H1 (cell line): ENCODE results near the gene NELL1. TPM values are rescaled to one million over a fixed set of nuclear protein-coding genes. Genes with fewer than 3 reads are reported as not detected.

ENCODE experiments used
- CTCF ChIA-PET: fragments of 300-600 bp; sonication (Branson Sonifier 250); formaldehyde crosslinking; loops from one replicate; lab custom pipeline; 2021; ENCODE audit not compliant: partially characterized antibody; lab: Charles Lee
- POLR2A ChIA-PET: fragments of 300-600 bp; sonication (Branson Sonifier 250); formaldehyde crosslinking; loops from one replicate; lab custom pipeline; 2021; ENCODE audit warnings: inconsistent platforms; ENCODE audit not compliant: partially characterized antibody; lab: Charles Lee
- DNase-seq, 2 experiments: peaks; one replicate each; pipeline versions ENCODE4 v3.0.0 to v3.0.0-alpha.2; 2010 to 2022; ENCODE audit warnings: low spot score in 2 of 2, low read depth in 1 of 2, mixed read lengths in 1 of 2
- FAIRE-seq: peaks from 2 replicates; lab custom pipeline; 2011; peaks lifted over from hg19 to GRCh38; lab: Jason Lieb, UNC
- H2AFZ ChIP-seq: 2 replicates; pipeline ENCODE4 v1.8.1; 2012; ENCODE audit warnings: low read length, inconsistent platforms
- H2AK5ac ChIP-seq: 2 replicates; pipeline ENCODE4 v1.6.1; 2013; ENCODE audit warnings: low read depth, low read length
- H2BK120ac ChIP-seq: replicated peaks from 2 replicates; pipeline ENCODE3; 2013; ENCODE audit warnings: low read depth, low read length, inconsistent platforms
- H2BK12ac ChIP-seq: 2 replicates; pipeline ENCODE4 v1.6.1; 2013; ENCODE audit warnings: low read depth, low read length
- H2BK15ac ChIP-seq: 2 replicates; pipeline ENCODE4 v1.6.1; 2013; ENCODE audit warnings: low read length
- H2BK20ac ChIP-seq: 2 replicates; pipeline ENCODE4 v1.6.1; 2013; ENCODE audit warnings: low read length
- H2BK5ac ChIP-seq: 2 replicates; pipeline ENCODE4 v1.6.1; 2013; ENCODE audit warnings: low read depth, low read length
- H3K14ac ChIP-seq: 2 replicates; pipeline ENCODE4 v1.6.1; 2013; ENCODE audit warnings: inconsistent platforms; ENCODE audit not compliant: insufficient read length
- H3K18ac ChIP-seq: 2 replicates; pipeline ENCODE4 v1.6.1; 2013; ENCODE audit warnings: low read length; ENCODE audit errors: extremely low read depth
- H3K23ac ChIP-seq: 2 replicates; pipeline ENCODE4 v1.6.1; 2013; ENCODE audit warnings: inconsistent platforms; ENCODE audit not compliant: insufficient read length
- H3K23me2 ChIP-seq: 2 replicates; pipeline ENCODE4 v1.6.1; 2013; ENCODE audit warnings: low read depth, low read length
- H3K27ac ChIP-seq: 2 replicates; pipeline ENCODE4 v1.6.1; 2011; ENCODE audit warnings: low read depth, low read length, inconsistent platforms
- H3K27me3 ChIP-seq, 4 experiments: replicated peaks in 1 of 4; 1 replicate in 1 of 4; 2 replicates in 3 of 4; pipeline versions ENCODE4 v1.6.1 to v1.8.1; 2011 to 2013; ENCODE audit warnings: low read length in 3 of 4, mild to moderate bottlenecking in 3 of 4, inconsistent platforms in 2 of 4, mixed read lengths in 2 of 4, moderate library complexity in 1 of 4; ENCODE audit not compliant: control insufficient read depth in 3 of 4, insufficient read depth in 3 of 4; ENCODE audit errors: extremely low read depth in 1 of 4
- H3K36me3 ChIP-seq, 4 experiments: 2 replicates each; pipeline versions ENCODE4 v1.6.1 to v1.8.1; 2011 to 2013; ENCODE audit warnings: mild to moderate bottlenecking in 4 of 4, low read length in 3 of 4, moderate library complexity in 2 of 4, control low read depth in 1 of 4, inconsistent platforms in 1 of 4; ENCODE audit not compliant: insufficient read depth in 4 of 4, control insufficient read depth in 2 of 4
- H3K4ac ChIP-seq: replicated peaks from 2 replicates; pipeline ENCODE3; 2013; ENCODE audit warnings: low read length, low read depth, mixed read lengths, inconsistent platforms; ENCODE audit not compliant: insufficient read length
- H3K4me1 ChIP-seq, 4 experiments: replicated peaks in 1 of 4; 1 replicate in 1 of 4; 2 replicates in 3 of 4; pipeline versions ENCODE4 v1.6.1 to v1.8.1; 2011 to 2013; ENCODE audit warnings: low read length in 3 of 4, inconsistent platforms in 2 of 4, mixed read lengths in 1 of 4; ENCODE audit not compliant: insufficient read depth in 4 of 4, control insufficient read depth in 3 of 4
- H3K4me2 ChIP-seq, 2 experiments: 2 replicates each; pipeline versions ENCODE4 v1.6.1 to v1.8.1; 2011 to 2013; ENCODE audit warnings: low read depth in 2 of 2, low read length in 2 of 2, control low read depth in 1 of 2, inconsistent platforms in 1 of 2, mild to moderate bottlenecking in 1 of 2; ENCODE audit not compliant: insufficient read depth in 1 of 2
- H3K4me3 ChIP-seq, 4 experiments: fragments of 200-600, 300-600 bp in 1 of 4; sonication (generic), shearing (Covaris generic), sonication (Bioruptor Twin) in 1 of 4; 2 replicates each; pipeline versions ENCODE4 v1.5.1 to v1.8.1; 2011 to 2016; ENCODE audit warnings: low read length in 4 of 4, low read depth in 3 of 4, control low read depth in 2 of 4, inconsistent platforms in 2 of 4, mild to moderate bottlenecking in 2 of 4, mixed read lengths in 1 of 4, moderate library complexity in 1 of 4; ENCODE audit not compliant: insufficient read depth in 2 of 4; ENCODE audit errors: extremely low read depth in 1 of 4
- H3K56ac ChIP-seq: replicated peaks from 2 replicates; pipeline ENCODE3; 2013; ENCODE audit warnings: low read depth, mild to moderate bottlenecking, mixed read lengths, low read length, inconsistent platforms; ENCODE audit not compliant: insufficient read length
- H3K79me1 ChIP-seq: 2 replicates; pipeline ENCODE4 v1.6.1; 2013; ENCODE audit warnings: low read depth, low read length, control low read depth
- H3K79me2 ChIP-seq, 2 experiments: 2 replicates each; pipeline versions ENCODE4 v1.6.1 to v1.8.1; 2012 to 2013; ENCODE audit warnings: low read length in 2 of 2, mild to moderate bottlenecking in 2 of 2, inconsistent platforms in 1 of 2; ENCODE audit not compliant: insufficient read depth in 2 of 2, control insufficient read depth in 1 of 2
- H3K9ac ChIP-seq, 4 experiments: replicated peaks in 1 of 4; 1 replicate in 1 of 4; 2 replicates in 3 of 4; pipeline versions ENCODE4 v1.6.1 to v1.8.1; 2011 to 2013; ENCODE audit warnings: low read depth in 3 of 4, low read length in 3 of 4, control low read depth in 2 of 4, mild to moderate bottlenecking in 2 of 4, moderate library complexity in 2 of 4, inconsistent platforms in 1 of 4; ENCODE audit errors: extremely low read depth in 1 of 4
- H3K9me3 ChIP-seq, 2 experiments: 2 replicates each; pipeline versions ENCODE4 v1.6.1 to v1.8.1; 2012 to 2013; ENCODE audit warnings: mild to moderate bottlenecking in 2 of 2, moderate library complexity in 2 of 2, control low read depth in 1 of 2, inconsistent platforms in 1 of 2, low read depth in 1 of 2, low read length in 1 of 2, mixed read lengths in 1 of 2; ENCODE audit not compliant: insufficient read depth in 2 of 2
- H4K20me1 ChIP-seq, 2 experiments: replicated peaks in 1 of 2; 2 replicates each; pipeline versions ENCODE3 to v1.8.1; 2011 to 2013; ENCODE audit warnings: inconsistent platforms in 2 of 2, low read length in 2 of 2, mild to moderate bottlenecking in 1 of 2; ENCODE audit not compliant: insufficient read depth in 2 of 2, control insufficient read depth in 1 of 2
- H4K5ac ChIP-seq: 2 replicates; pipeline ENCODE4 v1.6.1; 2013; ENCODE audit warnings: low read length, low read depth, mixed read lengths, inconsistent platforms; ENCODE audit not compliant: insufficient read length
- H4K8ac ChIP-seq: 2 replicates; pipeline ENCODE4 v1.8.0; 2013; ENCODE audit warnings: mild to moderate bottlenecking, moderate library complexity, low read length, inconsistent platforms; ENCODE audit not compliant: insufficient read depth; ENCODE audit errors: extremely low read depth
- H4K91ac ChIP-seq: replicated peaks from 2 replicates; pipeline ENCODE3; 2013; ENCODE audit warnings: low read length, mixed read lengths, inconsistent platforms; ENCODE audit not compliant: insufficient read length
- CBX5 ChIP-seq: fragments of 300-800, 300-1000 bp; sonication (generic); IDR thresholded peaks from 2 replicates; pipeline ENCODE4 v1.7.1; 2016; ENCODE audit warnings: antibody characterized with exemption, low read length, low read depth
- CEBPB ChIP-seq: IDR thresholded peaks from 2 replicates; pipeline ENCODE4 v1.6.1; 2012; ENCODE audit warnings: low read depth, low read length
- CHD1 ChIP-seq: IDR thresholded peaks from 2 replicates; pipeline ENCODE4 v1.6.1; 2012; ENCODE audit warnings: low read depth, low read length, improper control_type of control experiment
- CREB1 ChIP-seq: IDR thresholded peaks from 2 replicates; pipeline ENCODE4 v1.6.1; 2012; ENCODE audit warnings: inconsistent platforms
- EGR1 ChIP-seq: IDR thresholded peaks from 2 replicates; pipeline ENCODE4 v1.6.1; 2011; ENCODE audit warnings: low read depth, low read length, borderline replicate concordance
- GTF2F1 ChIP-seq: IDR thresholded peaks from 2 replicates; pipeline ENCODE4 v1.6.1; 2012; ENCODE audit warnings: low read depth, low read length, improper control_type of control experiment, borderline replicate concordance
- MAFK ChIP-seq: IDR thresholded peaks from 2 replicates; pipeline ENCODE4 v1.6.1; 2012; ENCODE audit warnings: low read depth, mild to moderate bottlenecking, improper control_type of control experiment, low read length
- SIRT6 ChIP-seq: IDR thresholded peaks from one replicate; pipeline ENCODE4 v1.7.1; 2012; ENCODE audit warnings: low read length, inconsistent platforms
- SP1 ChIP-seq: IDR thresholded peaks from 2 replicates; pipeline ENCODE4 v1.6.1; 2011; ENCODE audit warnings: low read depth, low read length
- TAF1 ChIP-seq: IDR thresholded peaks from 2 replicates; pipeline ENCODE4 v1.6.1; 2011; ENCODE audit warnings: mild to moderate bottlenecking, low read depth, low read length
- TAF7 ChIP-seq: optimal IDR thresholded peaks from 2 replicates; pipeline ENCODE3; 2011; ENCODE audit warnings: low read depth, mild to moderate bottlenecking, inconsistent platforms, low read length, moderate library complexity, borderline replicate concordance
- TEAD4 ChIP-seq: IDR thresholded peaks from 2 replicates; pipeline ENCODE4 v1.6.1; 2012; ENCODE audit warnings: low read depth, low read length, inconsistent platforms, mixed read lengths
- YY1 ChIP-seq: IDR thresholded peaks from 2 replicates; pipeline ENCODE4 v1.6.1; 2011; ENCODE audit warnings: low read depth, mild to moderate bottlenecking, low read length
- WGBS, 2 experiments: shearing (Covaris generic) in 1 of 2; methylation state at CpG; one replicate each; pipeline versions ENCODE4 v1.1.6 to v1.1.7; 2013 to 2015; ENCODE audit warnings: low lambda C conversion rate in 2 of 2, mixed read lengths in 2 of 2, inconsistent platforms in 1 of 2, low coverage in 1 of 2, missing lambda C conversion rate in 1 of 2; ENCODE audit not compliant: insufficient replicate concordance in 2 of 2, insufficient coverage in 1 of 2, insufficient read length in 1 of 2; ENCODE audit errors: extremely low coverage in 1 of 2, missing lambda C conversion rate in 1 of 2; 5-methylcytosine and 5-hydroxymethylcytosine counted together
- polyA plus RNA-seq, 7 experiments: library from polyadenylated mRNA; depleted of rRNA in 3 of 7; stranded (reverse) in 5 of 7; unstranded in 2 of 7; fragments of >200 nt in 5 of 7; fragments of 200-250 nt in 2 of 7; gene quantifications; 1 replicate in 5 of 7; 2 replicates in 1 of 7; 4 replicates in 1 of 7; pipeline versions ENCODE4 v1.2.1 to v1.2.3, GENCODE V29; 2011 to 2013; ENCODE audit warnings: missing spikeins in 2 of 7, mixed read lengths in 2 of 7
- total RNA-seq: library from RNA; stranded (reverse); fragmentation: NEBNext Ultra II Directional; extraction: Animal tissue kit (Norgen Biotek cat#: 25700); gene quantifications from 2 replicates; pipeline ENCODE4 v1.2.1, GENCODE V29; 2021
- TF ChIP-seq, protein P1 (sequence below): IDR thresholded peaks from 2 replicates; pipeline ENCODE4 v1.6.1; 2012; ENCODE audit warnings: inconsistent platforms
- TF ChIP-seq, protein P2 (sequence below): IDR thresholded peaks from 2 replicates; pipeline ENCODE4 v1.6.1; 2011; ENCODE audit warnings: low read length, improper control_type of control experiment

NELL1 gene
- total and polyA plus RNA-seq, 2 of the 8 experiments (the other 6 are each of a cell fraction or from before 2014, with no cell fraction given), result 0.21 TPM; not detected in 1

- no peaks in the 10 kb centered on the region for H3K79me1 ChIP-seq
- no peak overlapping the region for H3K9ac ChIP-seq
- no peak overlapping the region for H4K5ac ChIP-seq
- H4K8ac ChIP-seq, result no peak overlapping the region
- H4K91ac ChIP-seq, result no peak overlapping the region
- H2AK5ac ChIP-seq, result no peak overlapping the region
- no peak overlapping the region for H3K4me2 ChIP-seq
- 94% methylated on average over 1 of the region's 1 CpG; no CpG with 5 or more reads in 1 of the 2 experiments for WGBS, 2 experiments
- H2BK12ac ChIP-seq, result no peak overlapping the region
- H3K14ac ChIP-seq, result no peak overlapping the region
- H2AFZ ChIP-seq, result no peak overlapping the region
- H2BK20ac ChIP-seq, result no peak overlapping the region
- no peaks in the 10 kb centered on the region for H4K20me1 ChIP-seq
- H3K23ac ChIP-seq, result no peak overlapping the region
- H3K79me2 ChIP-seq, result no peaks in the 10 kb centered on the region
- POLR2A ChIA-PET, result no interaction called here
- H3K4ac ChIP-seq, result no peak overlapping the region
- no peak overlapping the region for H3K27ac ChIP-seq
- no peak overlapping the region for H2BK5ac ChIP-seq
- H3K56ac ChIP-seq, result no peak overlapping the region
- H3K9me3 ChIP-seq, result no peaks in the 10 kb centered on the region
- no peaks in the 10 kb centered on the region for H3K27me3 ChIP-seq
- CTCF ChIA-PET, result interaction anchor here (0.9 to 1.3 kb wide), 4 partner anchors 17 to 346 kb away, joined by 3 to 4 read pairs (median 3); no protein-coding TSS in a partner anchor
- H3K23me2 ChIP-seq, result no peaks in the 10 kb centered on the region; the same call in 1 of the 2 replicates
- FAIRE-seq, result no peak
- no peak for DNase-seq
- no peak overlapping the region for H3K18ac ChIP-seq
- no peaks in the 10 kb centered on the region for H3K4me1 ChIP-seq
- H3K4me3 ChIP-seq, result no peak overlapping the region
- no peak overlapping the region for H2BK15ac ChIP-seq
- H3K36me3 ChIP-seq, result no peaks in the 10 kb centered on the region
- H2BK120ac ChIP-seq, result no peak overlapping the region
- TF ChIP-seq SIRT6 (no peak), EGR1 (no peak), TEAD4 (no peak), TAF1 (no peak), CBX5 (no peak), CREB1 (no peak), SP1 (no peak), CEBPB (no peak), GTF2F1 (no peak), CHD1 (no peak), YY1 (no peak), MAFK (no peak), TAF7 (no peak)
- TF ChIP-seq, protein P1, sequence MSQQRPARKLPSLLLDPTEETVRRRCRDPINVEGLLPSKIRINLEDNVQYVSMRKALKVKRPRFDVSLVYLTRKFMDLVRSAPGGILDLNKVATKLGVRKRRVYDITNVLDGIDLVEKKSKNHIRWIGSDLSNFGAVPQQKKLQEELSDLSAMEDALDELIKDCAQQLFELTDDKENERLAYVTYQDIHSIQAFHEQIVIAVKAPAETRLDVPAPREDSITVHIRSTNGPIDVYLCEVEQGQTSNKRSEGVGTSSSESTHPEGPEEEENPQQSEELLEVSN, result no peak
- TF ChIP-seq, protein P2, sequence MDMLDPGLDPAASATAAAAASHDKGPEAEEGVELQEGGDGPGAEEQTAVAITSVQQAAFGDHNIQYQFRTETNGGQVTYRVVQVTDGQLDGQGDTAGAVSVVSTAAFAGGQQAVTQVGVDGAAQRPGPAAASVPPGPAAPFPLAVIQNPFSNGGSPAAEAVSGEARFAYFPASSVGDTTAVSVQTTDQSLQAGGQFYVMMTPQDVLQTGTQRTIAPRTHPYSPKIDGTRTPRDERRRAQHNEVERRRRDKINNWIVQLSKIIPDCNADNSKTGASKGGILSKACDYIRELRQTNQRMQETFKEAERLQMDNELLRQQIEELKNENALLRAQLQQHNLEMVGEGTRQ, result no peak
Observed at GRCh38 chr11:21121991-21122390, 452.6 kb downstream of the NELL1 start.
